Superior temporal gyrus (tissue), 1 donor: ENCODE data around the gene CREB1.
"Not testable (repeated sequence)": the region's sequence is repeated elsewhere in the genome, so short reads cannot be mapped to it uniquely, and the experiment has no call there.

Source experiments
- DNase-seq: peaks from one replicate; pipeline ENCODE4 v3.0.0-alpha.2; 2016; ENCODE audit errors: extremely low spot score

The CREB1 gene

DNA sequence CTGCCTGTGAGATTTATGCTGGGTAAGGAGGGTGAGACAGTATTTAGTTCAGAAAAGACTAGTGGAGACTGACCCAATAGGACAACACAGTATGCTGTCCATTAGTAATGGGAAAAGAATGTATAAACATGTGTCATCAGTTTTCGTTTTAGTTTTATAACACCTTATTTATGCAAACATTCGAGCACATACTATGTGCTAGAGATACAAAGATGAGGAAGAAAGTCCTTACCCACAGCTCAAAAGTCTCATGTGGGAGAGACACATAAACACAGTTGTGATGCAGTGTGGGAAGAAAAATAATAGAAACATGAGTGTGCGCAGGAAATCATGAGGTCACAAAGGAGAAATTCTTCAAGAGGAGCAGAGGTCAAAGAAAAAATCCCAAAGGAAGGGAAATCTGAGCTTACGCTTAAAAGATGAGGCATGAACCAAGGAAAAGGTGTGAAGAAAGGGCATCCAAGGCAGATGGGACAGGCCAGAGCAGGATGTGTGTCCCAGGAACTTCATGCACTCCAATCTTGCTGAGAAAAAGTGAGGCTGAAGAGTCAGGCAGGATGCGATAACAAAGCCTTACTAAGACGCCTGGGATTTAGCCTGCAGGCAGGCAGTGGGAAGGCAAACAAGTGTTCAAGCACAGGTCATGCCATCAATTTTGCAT, 87.4 kb downstream of the CREB1 start:
- DNase-seq: no peak

DNA sequence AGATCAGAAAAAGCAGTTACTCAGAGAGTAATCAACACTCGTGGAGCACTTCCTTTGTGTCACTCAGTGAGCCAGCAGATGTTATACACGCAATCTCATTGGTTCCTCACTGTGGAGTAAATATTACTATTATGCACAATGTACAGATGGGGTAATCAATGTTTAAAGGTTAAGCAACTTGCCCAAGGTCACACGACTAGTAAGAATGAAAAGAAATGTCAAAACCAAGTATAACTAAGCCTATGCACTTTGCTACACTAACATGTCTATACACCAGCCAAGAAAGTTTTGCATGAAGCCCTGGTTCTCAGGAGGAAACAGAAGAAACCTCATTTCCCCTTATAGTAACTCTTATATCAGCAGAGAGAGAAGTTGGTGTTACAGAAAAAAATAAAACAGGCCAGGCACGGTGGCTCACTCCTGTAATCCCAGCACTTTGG, 90.0 kb downstream of the CREB1 start:
- DNase-seq: peak; percentile 13

DNA sequence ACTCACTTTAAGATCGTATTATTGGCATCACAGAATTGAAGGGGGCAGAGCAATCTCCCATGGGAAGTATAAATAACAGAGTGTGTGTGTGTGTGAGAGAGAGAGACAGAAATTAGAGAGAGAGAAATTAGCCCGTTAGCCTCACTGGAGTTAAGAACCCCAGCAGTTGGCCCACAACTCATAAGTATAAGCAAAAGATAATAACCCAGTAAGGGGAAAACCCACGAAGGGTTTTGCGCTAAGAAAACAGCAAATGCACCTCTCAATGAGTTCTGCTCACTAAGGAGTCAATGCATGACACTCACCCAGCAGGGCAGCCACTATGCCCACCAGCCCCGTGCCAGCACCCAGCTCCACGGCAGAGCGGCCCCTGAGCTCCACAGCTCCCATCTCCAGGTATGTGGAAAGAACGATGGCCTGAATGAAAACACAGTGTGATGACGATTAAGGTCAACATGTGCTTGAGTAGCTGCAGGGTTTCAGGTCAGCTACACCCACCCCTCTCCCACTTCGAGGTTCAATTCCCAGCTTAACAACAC, 91.8 kb downstream of the CREB1 start:
- no peak for DNase-seq

DNA sequence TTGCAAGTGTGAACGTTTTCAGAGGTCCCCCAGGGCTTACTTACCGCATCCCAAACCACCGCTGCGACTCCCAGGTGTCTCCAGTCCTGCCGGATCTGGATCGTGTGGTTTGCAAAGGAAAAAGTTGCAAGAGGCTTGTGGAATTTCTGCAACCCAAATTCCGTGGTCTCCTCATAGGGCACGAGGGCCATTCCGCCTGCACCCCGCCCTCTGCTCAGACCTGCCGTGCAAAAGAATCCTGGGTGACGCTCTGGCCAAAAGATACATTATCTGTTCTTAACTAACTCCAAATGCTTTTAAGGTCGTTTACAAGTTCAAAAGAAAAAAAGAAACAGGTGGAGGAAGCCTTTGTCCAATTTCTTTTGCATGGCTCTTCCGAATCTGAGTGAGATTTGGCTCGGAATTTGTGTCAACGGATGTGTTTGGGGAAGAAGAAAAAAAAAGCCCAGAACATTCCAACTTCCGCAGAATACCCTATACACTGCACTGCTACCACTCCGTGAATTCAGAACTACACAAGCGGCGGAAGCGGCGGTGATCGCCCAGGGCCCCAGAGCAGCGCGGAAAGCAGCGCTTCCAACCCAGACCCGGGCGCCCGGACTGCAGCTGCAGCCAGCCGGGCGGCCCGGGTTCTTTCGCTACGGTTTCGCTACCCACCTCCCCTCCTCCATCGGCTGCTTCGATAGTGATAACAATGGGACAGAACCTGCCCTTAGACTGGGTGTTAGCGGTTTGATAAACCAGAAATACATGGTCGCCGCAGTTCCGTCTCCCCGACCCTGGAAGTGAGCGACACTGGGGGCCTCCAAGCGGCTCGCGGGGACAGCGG, 94.6 kb downstream of the CREB1 start:
- DNase-seq: peak; percentile 78

DNA sequence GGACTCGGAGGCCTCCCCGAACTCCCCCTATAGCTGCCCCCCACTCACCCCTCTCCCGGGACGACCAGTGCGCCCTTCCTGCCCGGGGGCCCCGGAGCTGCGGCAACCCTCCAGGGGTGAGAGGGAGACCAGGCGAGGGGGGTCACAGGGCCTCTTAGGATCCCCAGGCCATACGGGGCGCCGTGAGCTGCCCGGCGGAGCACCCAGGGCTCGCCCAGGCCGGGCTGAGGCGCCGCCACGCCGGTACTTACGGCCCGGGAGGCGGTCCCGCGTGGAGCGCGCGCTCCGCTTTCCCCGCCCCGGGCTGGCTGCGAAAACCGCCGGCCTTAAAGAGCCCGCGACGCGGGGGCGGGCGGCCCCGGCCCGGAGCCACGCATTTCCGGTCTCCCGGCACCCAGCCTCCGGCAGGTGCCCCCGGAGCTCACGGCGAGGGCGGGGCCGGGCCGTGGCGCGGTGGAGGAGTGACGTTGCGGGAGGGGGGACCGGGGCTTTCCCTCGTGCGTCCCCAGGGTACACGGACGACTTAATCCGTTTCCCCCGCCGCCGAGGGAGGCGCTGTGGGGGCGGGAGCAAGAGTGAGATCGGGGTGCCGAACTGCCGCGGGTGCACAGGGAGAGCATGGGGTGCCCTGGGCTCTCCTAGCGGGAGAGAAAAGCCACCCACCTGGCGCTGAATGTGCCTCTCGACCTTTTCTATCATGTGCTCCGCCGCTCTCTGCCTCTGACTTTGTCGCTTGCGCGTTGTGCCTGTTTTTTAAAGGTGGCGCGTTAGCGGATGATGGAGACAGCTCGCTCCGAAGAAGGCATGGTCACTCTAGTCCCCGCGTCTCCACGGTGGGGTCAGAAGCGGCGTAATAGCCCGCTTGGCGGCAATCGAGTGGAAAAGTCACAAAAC, 95.5 kb downstream of the CREB1 start, which contains the start of gene METTL21A:
METTL21A (minus strand) TSS at position 381 of the 894 bp plus-strand sequence. CDS start 1,019 bp downstream, outside the sequence.
- peak; percentile 85 for DNase-seq

DNA sequence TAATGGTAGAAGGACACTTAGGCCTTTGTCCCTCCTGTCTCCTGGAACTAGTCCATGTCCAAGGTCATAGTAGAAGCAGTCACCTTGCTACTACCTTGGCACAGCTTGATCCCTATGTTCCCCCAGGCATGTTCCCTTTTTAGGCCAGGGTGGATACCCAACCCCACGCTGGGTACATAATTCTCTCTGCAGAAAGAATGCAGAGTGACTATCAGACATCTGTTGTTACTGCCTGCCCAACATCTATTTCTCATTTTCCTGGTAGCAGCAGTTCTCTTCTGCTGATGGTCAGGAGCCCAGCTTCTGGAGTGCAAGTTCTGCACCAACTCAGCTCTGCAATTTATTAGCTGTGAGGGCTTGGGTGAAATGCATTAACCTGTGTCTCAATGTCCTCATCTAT, 99.8 kb downstream of the CREB1 start:
- DNase-seq: no peak

DNA sequence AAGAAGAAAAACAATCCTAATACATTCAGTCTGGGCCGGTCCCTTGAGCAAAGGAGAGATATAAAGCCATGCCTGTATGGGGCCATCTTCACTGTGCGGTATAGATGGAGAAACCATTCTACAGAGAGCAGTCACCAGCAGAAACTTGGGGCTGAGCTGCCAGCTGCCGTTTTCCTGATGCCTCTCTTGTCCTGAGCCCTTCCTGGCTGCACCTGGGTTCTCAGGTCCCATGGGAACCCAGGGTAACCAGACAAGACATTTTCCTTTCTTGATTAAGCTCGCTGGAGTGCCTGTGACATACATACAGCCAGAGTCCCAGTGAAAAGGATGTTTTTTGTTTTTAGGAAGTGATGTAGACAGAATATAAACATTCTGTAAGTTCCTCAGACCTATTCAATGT, 100.7 kb downstream of the CREB1 start:
- no peak for DNase-seq

DNA sequence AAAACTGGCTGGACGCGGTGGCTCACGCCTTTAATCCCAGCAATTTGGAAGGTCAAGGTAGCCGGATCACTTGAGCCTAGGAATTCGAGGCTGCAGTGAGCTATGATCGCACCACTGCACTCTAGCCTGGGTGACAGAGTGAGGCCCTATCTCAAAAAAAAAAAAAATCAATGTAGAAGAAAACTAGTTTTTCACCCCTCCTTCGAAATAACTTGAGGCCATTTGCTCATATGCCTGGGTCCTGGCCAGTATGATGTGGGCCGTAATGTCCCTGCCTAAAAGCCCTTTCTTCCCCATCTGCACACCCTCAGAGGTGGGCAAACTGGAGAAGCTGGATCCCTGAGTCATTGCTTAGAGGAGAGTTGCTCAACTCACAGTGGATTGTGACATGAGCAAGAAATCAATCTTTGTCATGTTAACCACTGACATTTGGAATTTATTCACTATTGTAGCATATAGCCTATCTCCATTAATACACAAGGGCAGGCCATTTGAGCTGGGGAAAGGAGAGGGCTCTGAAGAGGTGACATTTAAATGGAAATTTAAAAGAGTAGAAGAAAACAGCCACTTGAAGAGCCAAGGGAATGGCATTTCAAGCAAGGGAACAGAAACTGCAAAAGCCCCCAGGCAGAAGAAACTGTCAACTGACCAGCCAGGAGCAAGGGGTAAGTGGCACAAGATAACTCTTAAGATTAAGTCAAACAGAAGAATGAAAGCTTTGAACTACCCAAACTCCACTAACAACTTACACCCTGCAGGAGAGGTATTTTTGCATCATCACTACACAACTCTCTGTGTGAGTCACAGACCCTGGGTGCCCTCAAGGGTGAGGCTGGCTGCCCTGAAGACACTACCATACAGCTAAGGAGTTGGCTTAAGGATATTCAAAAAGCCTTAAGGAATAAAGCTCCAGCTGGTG, 103.1 kb downstream of the CREB1 start:
- no peak for DNase-seq

DNA sequence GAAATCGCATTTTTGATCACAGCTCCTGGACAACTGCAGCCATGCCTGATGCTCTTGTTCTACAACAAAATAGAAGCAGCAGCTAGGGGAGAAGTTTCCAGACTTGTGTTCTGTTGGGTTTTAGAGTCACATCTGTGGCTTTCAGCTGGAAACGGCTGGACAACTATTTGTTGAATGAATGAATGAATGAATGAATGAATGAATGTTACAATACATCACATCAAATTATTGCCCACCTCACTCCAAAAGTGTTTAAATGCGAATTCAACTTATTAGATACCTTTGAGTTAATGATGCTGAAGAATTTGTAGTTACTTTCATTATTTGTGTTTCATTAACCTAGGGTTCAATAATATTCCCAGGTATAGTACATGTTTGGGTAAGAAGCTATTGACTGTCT, 103.9 kb downstream of the CREB1 start:
- DNase-seq: no peak

DNA sequence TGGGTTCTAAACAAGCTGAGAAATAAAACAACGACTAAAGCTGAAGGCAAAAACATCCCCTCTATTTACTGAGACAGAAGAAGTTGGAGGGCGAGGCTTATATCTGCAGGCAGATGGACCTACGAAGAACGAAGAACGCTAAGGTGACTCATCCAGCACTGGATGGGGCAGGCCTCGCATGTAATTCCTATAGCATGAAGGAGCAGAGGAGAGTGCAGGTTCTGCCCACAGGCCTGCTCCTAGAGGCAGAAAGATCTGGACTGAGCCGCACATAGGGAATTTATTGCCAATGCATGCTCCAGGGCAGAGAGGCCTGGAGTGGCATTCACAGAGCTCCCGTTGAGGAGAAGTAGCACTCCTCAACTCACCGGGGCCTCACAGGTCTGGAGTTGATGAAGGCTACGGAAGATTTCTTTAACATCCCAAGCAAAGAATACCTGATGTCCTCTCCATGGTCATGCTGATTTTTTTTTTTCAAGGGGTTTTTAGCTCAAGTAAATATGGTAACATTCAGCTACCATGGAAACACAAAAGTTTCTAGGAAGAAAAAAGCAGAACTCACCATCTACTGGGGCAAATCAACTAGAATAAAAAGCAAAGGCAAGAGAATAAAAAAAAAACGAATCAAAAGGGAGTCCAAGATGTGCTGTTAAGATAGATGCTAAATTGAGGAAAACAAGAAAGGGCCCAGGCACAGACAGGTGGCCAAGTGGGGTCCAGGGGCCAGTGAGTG, 105.9 kb downstream of the CREB1 start:
- peak; percentile 11 for DNase-seq

DNA sequence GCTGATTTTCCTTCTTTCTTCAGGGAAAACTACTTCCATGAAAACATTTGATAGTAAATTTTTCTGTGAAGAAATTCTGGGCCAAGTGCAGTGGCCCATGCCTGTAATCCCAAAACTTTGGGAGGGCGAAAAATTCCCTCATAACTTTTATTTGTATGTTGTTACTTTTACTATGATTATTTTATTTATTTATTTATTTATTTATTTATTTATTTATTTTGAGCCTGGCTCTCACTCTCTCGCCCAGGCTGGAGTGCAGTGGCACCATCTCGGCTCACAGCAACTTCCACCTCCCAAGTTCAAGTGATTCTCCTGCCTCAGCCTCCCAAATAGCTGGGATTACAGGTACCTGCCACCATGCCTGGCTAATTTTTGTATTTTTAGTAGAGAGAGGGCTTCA, 109.5 kb downstream of the CREB1 start:
- not testable (repeated sequence) for DNase-seq

DNA sequence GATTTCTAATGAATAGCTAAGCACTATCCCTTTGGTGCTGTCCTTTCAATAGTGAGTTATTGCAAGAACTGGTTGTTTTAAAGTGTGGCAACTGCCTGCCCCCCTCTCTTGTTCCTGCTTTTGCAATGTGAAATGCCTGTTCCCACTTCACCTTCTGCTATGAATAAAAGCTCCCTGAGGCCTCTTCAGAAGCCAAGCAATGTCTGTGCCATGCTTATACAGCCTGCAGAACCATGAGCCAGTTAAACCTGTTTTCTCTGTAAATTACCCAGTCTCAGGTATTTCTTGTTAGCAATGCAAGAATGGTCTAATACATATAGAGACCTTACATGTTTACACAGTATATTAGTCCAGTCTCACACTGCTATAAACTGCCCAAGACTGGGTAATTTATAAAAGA, 110.4 kb downstream of the CREB1 start:
- DNase-seq: no peak

DNA sequence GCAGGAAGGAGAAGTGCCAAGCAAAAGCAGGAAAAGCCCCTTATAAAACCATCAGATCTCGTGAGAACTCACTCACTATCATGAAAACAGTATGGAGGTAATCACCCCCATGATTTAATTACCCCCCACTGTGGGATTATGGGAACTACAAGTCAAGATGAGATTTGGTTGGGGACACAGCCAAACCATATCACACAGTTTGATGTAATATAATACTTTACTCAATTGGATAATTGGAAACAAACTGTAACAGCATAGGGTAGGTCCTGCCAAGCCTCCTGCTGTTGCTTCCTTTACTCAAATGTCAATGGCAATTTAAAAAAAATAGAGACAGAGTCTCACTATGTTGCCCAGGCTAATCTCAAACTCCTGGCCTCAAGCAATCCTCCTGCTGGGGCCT, 110.9 kb downstream of the CREB1 start:
- no peak for DNase-seq

DNA sequence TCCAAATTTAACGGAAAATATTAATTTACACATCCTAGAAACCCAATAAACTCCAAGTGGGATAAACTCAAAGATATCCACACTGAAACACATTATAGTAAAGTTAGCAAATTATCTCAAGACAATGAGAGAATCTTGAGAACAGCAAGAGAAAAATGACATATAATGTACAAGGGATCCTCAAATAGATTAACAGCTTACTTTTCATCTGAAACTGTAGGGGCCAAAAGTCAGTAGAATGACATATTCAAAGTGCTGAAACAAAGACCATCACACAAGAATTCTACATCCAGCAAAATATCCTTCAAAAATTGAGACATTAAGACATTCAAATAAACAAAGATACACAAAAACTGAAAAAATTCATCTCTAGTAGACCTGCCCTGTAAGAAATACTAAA, 114.1 kb downstream of the CREB1 start:
- DNase-seq: no peak

DNA sequence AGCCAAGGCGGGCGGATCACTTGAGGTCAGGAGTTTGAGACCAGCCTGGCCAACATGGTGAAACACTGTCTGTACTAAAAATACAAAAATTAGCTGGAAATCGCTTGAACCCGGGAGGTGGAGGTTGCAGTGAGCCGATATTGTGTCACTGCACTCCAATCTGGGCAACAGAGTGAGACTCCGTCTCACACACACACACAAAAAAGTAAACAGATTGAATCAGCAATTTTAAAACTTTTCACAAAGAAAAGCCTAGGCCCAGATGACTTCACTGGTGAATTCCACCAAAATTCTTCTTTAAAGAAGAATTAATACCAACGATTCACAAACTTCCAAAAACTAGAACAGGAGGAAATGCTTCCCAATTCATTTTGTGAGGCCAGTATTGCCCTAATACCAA, 116.8 kb downstream of the CREB1 start:
- DNase-seq: not testable (repeated sequence)
